Endometrial microvascular endothelial cells (primary cell): ENCODE measurements around the gene NAPA. TPM values are rescaled to one million over a fixed set of nuclear protein-coding genes. Genes with fewer than 3 reads are reported as not detected.

Source experiments
- in situ Hi-C: cut with HindIII; loops from 2 replicates; pipeline ENCODE4 v1.10.0; 2017; ENCODE audit warnings: low sequenced_read_pairs, low pct_unique_long_range_greater_than_20kb; ENCODE audit errors: inconsistent ontology term
- total RNA-seq: library from RNA; depleted of rRNA; stranded (reverse); fragments of >200 nt; gene quantifications from one replicate; pipeline ENCODE4 v1.2.3, GENCODE V29; 2015; ENCODE audit errors: inconsistent ontology term

The NAPA gene
- total RNA-seq = 138 TPM

GRCh38 chr19:47514869-47515588, at the start of gene NAPA:
NAPA (minus strand) TSS chr19:47515063; CDS start chr19:47514940, 123 bp downstream.
- in situ Hi-C loops = no loop called here

- in situ Hi-C loops = no loop called here
Measured at GRCh38 chr19:47564081-47564480, 49.2 kb upstream of the NAPA start.

- in situ Hi-C loops = no loop called here
Measured at GRCh38 chr19:47561440-47562057, 46.7 kb upstream of the NAPA start.

- in situ Hi-C loops = no loop called here
Measured at GRCh38 chr19:47560999-47561398, 46.1 kb upstream of the NAPA start.

GRCh38 chr19:47550129-47550528, 35.3 kb upstream of the NAPA start:
- in situ Hi-C loops = no loop called here

GRCh38 chr19:47549261-47549862, 34.5 kb upstream of the NAPA start:
- in situ Hi-C loops = no loop called here

GRCh38 chr19:47547199-47547598, 32.3 kb upstream of the NAPA start:
- in situ Hi-C loops = no loop called here

GRCh38 chr19:47545061-47545948, 30.4 kb upstream of the NAPA start:
- in situ Hi-C loops = no loop called here

- in situ Hi-C loops = no loop called here
Measured at GRCh38 chr19:47544476-47544875, 29.6 kb upstream of the NAPA start.

GRCh38 chr19:47544075-47544474, 29.2 kb upstream of the NAPA start:
- in situ Hi-C loops = no loop called here

GRCh38 chr19:47542030-47542475, 27.2 kb upstream of the NAPA start:
- in situ Hi-C loops = no loop called here

- in situ Hi-C loops = no loop called here
Measured at GRCh38 chr19:47541518-47541917, 26.7 kb upstream of the NAPA start.

- in situ Hi-C loops = no loop called here
Measured at GRCh38 chr19:47540748-47541147, 25.9 kb upstream of the NAPA start.

GRCh38 chr19:47539747-47540311, 25.0 kb upstream of the NAPA start:
- in situ Hi-C loops = no loop called here

GRCh38 chr19:47538812-47539211, 23.9 kb upstream of the NAPA start:
- in situ Hi-C loops = no loop called here

- in situ Hi-C loops = no loop called here
Measured at GRCh38 chr19:47537493-47537892, 22.6 kb upstream of the NAPA start.

GRCh38 chr19:47534628-47535027, 19.8 kb upstream of the NAPA start:
- in situ Hi-C loops = no loop called here

- in situ Hi-C loops = no loop called here
Measured at GRCh38 chr19:47531640-47532387, 17.0 kb upstream of the NAPA start.
